Measurements from ENCODE around the gene KIAA1217.

- no peak for TF ChIP-seq POLR2A (IDR thresholded peaks at IDR 0.05)
- TF ChIP-seq, protein P1, sequence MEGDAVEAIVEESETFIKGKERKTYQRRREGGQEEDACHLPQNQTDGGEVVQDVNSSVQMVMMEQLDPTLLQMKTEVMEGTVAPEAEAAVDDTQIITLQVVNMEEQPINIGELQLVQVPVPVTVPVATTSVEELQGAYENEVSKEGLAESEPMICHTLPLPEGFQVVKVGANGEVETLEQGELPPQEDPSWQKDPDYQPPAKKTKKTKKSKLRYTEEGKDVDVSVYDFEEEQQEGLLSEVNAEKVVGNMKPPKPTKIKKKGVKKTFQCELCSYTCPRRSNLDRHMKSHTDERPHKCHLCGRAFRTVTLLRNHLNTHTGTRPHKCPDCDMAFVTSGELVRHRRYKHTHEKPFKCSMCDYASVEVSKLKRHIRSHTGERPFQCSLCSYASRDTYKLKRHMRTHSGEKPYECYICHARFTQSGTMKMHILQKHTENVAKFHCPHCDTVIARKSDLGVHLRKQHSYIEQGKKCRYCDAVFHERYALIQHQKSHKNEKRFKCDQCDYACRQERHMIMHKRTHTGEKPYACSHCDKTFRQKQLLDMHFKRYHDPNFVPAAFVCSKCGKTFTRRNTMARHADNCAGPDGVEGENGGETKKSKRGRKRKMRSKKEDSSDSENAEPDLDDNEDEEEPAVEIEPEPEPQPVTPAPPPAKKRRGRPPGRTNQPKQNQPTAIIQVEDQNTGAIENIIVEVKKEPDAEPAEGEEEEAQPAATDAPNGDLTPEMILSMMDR (IDR thresholded peaks at IDR 0.05) = no peak
Observed at GRCh38 chr10:24320373-24320772, 111.4 kb downstream of the KIAA1217 start.

All from lower leg skin (tissue), 3 donors.